ENCODE measurements around the gene IQSEC1. TPM values are rescaled to one million over a fixed set of nuclear protein-coding genes. Genes with fewer than 3 reads are reported as not detected.

Gene IQSEC1
- total RNA-seq, 2 donors from 2014 or later = 53.5 to 60.7 TPM

- intact Hi-C loops (cut with DNase I) = no loop called here
- DNase-seq (ENCODE audit: low spot score) = no peak
Measured at GRCh38 chr3:13024765-13025065, 48.5 kb downstream of the IQSEC1 start.

- intact Hi-C loops (cut with DNase I) = no loop called here
- DNase-seq (ENCODE audit: low spot score) = peak; percentile 7
Measured at GRCh38 chr3:13023971-13024764, 49.1 kb downstream of the IQSEC1 start.

- intact Hi-C loops (cut with DNase I) = no loop called here
Measured at GRCh38 chr3:13023235-13023970, 49.8 kb downstream of the IQSEC1 start.

GRCh38 chr3:13022348-13023234 is 50.6 kb downstream of the IQSEC1 start:
- intact Hi-C loops (cut with DNase I) = no loop called here
- DNase-seq (ENCODE audit: low spot score) = peak; percentile 93

More at GRCh38 chr3:13023235-13023970, 49.8 kb downstream of the IQSEC1 start:
- DNase-seq (ENCODE audit: low spot score) = peak; percentile 40

- peak; percentile 75 for DNase-seq (ENCODE audit: low spot score)
- intact Hi-C loops (cut with DNase I) = no loop called here
Measured at GRCh38 chr3:13021141-13022114, 51.8 kb downstream of the IQSEC1 start.

- DNase-seq (ENCODE audit: low spot score) = peak; percentile 69
- intact Hi-C loops (cut with DNase I) = no loop called here
Measured at GRCh38 chr3:13020159-13020750, 53.0 kb downstream of the IQSEC1 start.

- intact Hi-C loops (cut with DNase I) = loop anchor here in 1 of 2 donors (5.0 kb wide), 1 partner anchor 327 kb away; no protein-coding TSS in a partner anchor
- DNase-seq (ENCODE audit: low spot score) = peak; percentile 91
Measured at GRCh38 chr3:13019243-13020095, 53.8 kb downstream of the IQSEC1 start.

- peak; percentile 48 for DNase-seq (ENCODE audit: low spot score)
- intact Hi-C loops (cut with DNase I) = loop anchor here in 1 of 2 donors (5.0 kb wide), 1 partner anchor 326 kb away; no protein-coding TSS in a partner anchor
Measured at GRCh38 chr3:13018561-13019242, 54.5 kb downstream of the IQSEC1 start.

- DNase-seq (ENCODE audit: low spot score) = peak; percentile 79
- intact Hi-C loops (cut with DNase I) = loop anchor here in 1 of 2 donors (5.0 kb wide), 1 partner anchor 326 kb away; no protein-coding TSS in a partner anchor
Measured at GRCh38 chr3:13018043-13018451, 55.2 kb downstream of the IQSEC1 start.

GRCh38 chr3:13017361-13018042 is 55.7 kb downstream of the IQSEC1 start:
- DNase-seq (ENCODE audit: low spot score) = peak; percentile 71
- intact Hi-C loops (cut with DNase I) = loop anchor here in 1 of 2 donors (5.0 kb wide), 1 partner anchor 325 kb away; no protein-coding TSS in a partner anchor

GRCh38 chr3:13016721-13017255 is 56.4 kb downstream of the IQSEC1 start:
- DNase-seq (ENCODE audit: low spot score) = no peak

GRCh38 chr3:13016083-13016720 is 57.0 kb downstream of the IQSEC1 start:
- intact Hi-C loops (cut with DNase I) = loop anchor here in 1 of 2 donors (5.0 kb wide), 1 partner anchor 324 kb away; no protein-coding TSS in a partner anchor
- DNase-seq (ENCODE audit: low spot score) = peak; percentile 87

More at GRCh38 chr3:13016721-13017255, 56.4 kb downstream of the IQSEC1 start:
- intact Hi-C loops (cut with DNase I) = loop anchor here in 1 of 2 donors (5.0 kb wide), 1 partner anchor 324 kb away; no protein-coding TSS in a partner anchor

- intact Hi-C loops (cut with DNase I) = loop anchor here in 1 of 2 donors (5.0 kb wide), 1 partner anchor 323 kb away; no protein-coding TSS in a partner anchor
- DNase-seq (ENCODE audit: low spot score) = peak; percentile 86
Measured at GRCh38 chr3:13015286-13016082, 57.7 kb downstream of the IQSEC1 start.

- DNase-seq (ENCODE audit: low spot score) = peak; percentile 78
- intact Hi-C loops (cut with DNase I) = loop anchor here in 1 of 2 donors (5.0 kb wide), 1 partner anchor 323 kb away; no protein-coding TSS in a partner anchor
Measured at GRCh38 chr3:13014755-13015285, 58.4 kb downstream of the IQSEC1 start.
